HEK293 (cell line): ENCODE data around the gene ZNF764.
A peak's percentile ranks its signal among the peaks of the same experiment; 100 is the strongest.

ENCODE experiments used
- AEBP2 ChIP-seq: fragments of 450-650 bp; formaldehyde crosslinking; IDR thresholded peaks from 2 replicates; pipeline ENCODE4 v1.5.1; 2016; ENCODE audit warnings: missing biosample characterization, missing genetic modification characterization, borderline replicate concordance
- CTCF ChIP-seq: fragments of 450-650 bp; formaldehyde crosslinking; IDR thresholded peaks from 2 replicates; pipeline ENCODE4 v1.5.1; 2016; ENCODE audit warnings: missing biosample characterization, missing genetic modification characterization
- HIC1 ChIP-seq: fragments of 450-650 bp; formaldehyde crosslinking; IDR thresholded peaks from 2 replicates; pipeline ENCODE4 v1.5.1; 2016; ENCODE audit warnings: missing biosample characterization, missing genetic modification characterization
- KLF10 ChIP-seq: fragments of 450-650 bp; IDR thresholded peaks from 2 replicates; pipeline ENCODE4 v1.5.1; 2018; ENCODE audit warnings: missing biosample characterization, mild to moderate bottlenecking, missing genetic modification characterization
- KLF17 ChIP-seq: fragments of 450-650 bp; formaldehyde crosslinking; IDR thresholded peaks from 2 replicates; pipeline ENCODE4 v1.5.1; 2016; ENCODE audit warnings: missing biosample characterization, missing genetic modification characterization
- PRDM4 ChIP-seq: fragments of 450-650 bp; formaldehyde crosslinking; IDR thresholded peaks from 2 replicates; pipeline ENCODE4 v1.5.1; 2017; ENCODE audit warnings: missing biosample characterization, missing genetic modification characterization
- SALL2 ChIP-seq: fragments of 450-650 bp; formaldehyde crosslinking; IDR thresholded peaks from 2 replicates; pipeline ENCODE4 v1.5.0; 2017; ENCODE audit warnings: missing biosample characterization, mild to moderate bottlenecking, missing genetic modification characterization, borderline replicate concordance
- ZBTB10 ChIP-seq: fragments of 450-650 bp; formaldehyde crosslinking; IDR thresholded peaks from 2 replicates; pipeline ENCODE4 v1.5.1; 2016; ENCODE audit warnings: missing biosample characterization, missing genetic modification characterization
- ZEB2 ChIP-seq: fragments of 450-650 bp; formaldehyde crosslinking; IDR thresholded peaks from 2 replicates; pipeline ENCODE4 v1.5.1; 2016; ENCODE audit warnings: missing biosample characterization, missing genetic modification characterization
- ZNF169 ChIP-seq: fragments of 450-650 bp; formaldehyde crosslinking; IDR thresholded peaks from 2 replicates; pipeline ENCODE4 v1.5.1; 2016; ENCODE audit warnings: missing biosample characterization, missing genetic modification characterization
- ZNF18 ChIP-seq: fragments of 450-650 bp; formaldehyde crosslinking; IDR thresholded peaks from 2 replicates; pipeline ENCODE4 v1.5.1; 2016; ENCODE audit warnings: missing biosample characterization, missing genetic modification characterization
- ZNF23 ChIP-seq: fragments of 450-650 bp; formaldehyde crosslinking; IDR thresholded peaks from 2 replicates; pipeline ENCODE4 v1.5.1; 2016; ENCODE audit warnings: missing biosample characterization, missing genetic modification characterization, borderline replicate concordance
- ZNF311 ChIP-seq: fragments of 450-650 bp; formaldehyde crosslinking; IDR thresholded peaks from 2 replicates; pipeline ENCODE4 v1.5.1; 2017; ENCODE audit warnings: missing biosample characterization, missing genetic modification characterization, borderline replicate concordance
- ZNF416 ChIP-seq: fragments of 450-650 bp; formaldehyde crosslinking; IDR thresholded peaks from 2 replicates; pipeline ENCODE4 v1.5.1; 2016; ENCODE audit warnings: missing biosample characterization, missing genetic modification characterization
- ZNF561 ChIP-seq: fragments of 450-650 bp; IDR thresholded peaks from 2 replicates; pipeline ENCODE4 v1.5.1; 2018; ENCODE audit warnings: missing biosample characterization, missing genetic modification characterization, borderline replicate concordance
- ZNF600 ChIP-seq: fragments of 450-650 bp; formaldehyde crosslinking; IDR thresholded peaks from 2 replicates; pipeline ENCODE4 v1.5.1; 2016; ENCODE audit warnings: missing biosample characterization, missing genetic modification characterization
- ZNF704 ChIP-seq: fragments of 450-650 bp; formaldehyde crosslinking; IDR thresholded peaks from 2 replicates; pipeline ENCODE4 v1.5.1; 2016; ENCODE audit warnings: missing biosample characterization, missing genetic modification characterization
- ZNF785 ChIP-seq: fragments of 450-650 bp; formaldehyde crosslinking; IDR thresholded peaks from 2 replicates; pipeline ENCODE4 v1.5.1; 2016; ENCODE audit warnings: missing biosample characterization, missing genetic modification characterization
- ZNF791 ChIP-seq: fragments of 450-650 bp; formaldehyde crosslinking; IDR thresholded peaks from 2 replicates; pipeline ENCODE4 v1.5.1; 2016; ENCODE audit warnings: missing biosample characterization, missing genetic modification characterization
- ZNF843 ChIP-seq: fragments of 450-650 bp; formaldehyde crosslinking; IDR thresholded peaks from 2 replicates; pipeline ENCODE4 v1.5.1; 2016; ENCODE audit warnings: missing biosample characterization, missing genetic modification characterization
- ZSCAN18 ChIP-seq: fragments of 450-650 bp; formaldehyde crosslinking; IDR thresholded peaks from 2 replicates; pipeline ENCODE4 v1.5.1; 2016; ENCODE audit warnings: missing biosample characterization, missing genetic modification characterization

Gene ZNF764

GRCh38 chr16:30557957-30558788, at the start of gene ZNF764 (continued):
- TF ChIP-seq PRDM4 (tag by site-specific recombination), result peak; percentile 56
- TF ChIP-seq ZNF600, result peak; percentile 48; the same call in 1 of the 2 replicates
- TF ChIP-seq ZNF18 (tag by site-specific recombination), result peak; percentile 46; the same call in 1 of the 2 replicates
- peak; percentile 56; the same call in 1 of the 2 replicates for TF ChIP-seq ZSCAN18 (tag by site-specific recombination)
- no peak for TF ChIP-seq ZNF169 (tag by site-specific recombination)
- peak; percentile 99; the same call in 1 of the 2 replicates for TF ChIP-seq HIC1
- no peak for TF ChIP-seq ZBTB10 (tag by site-specific recombination)
- TF ChIP-seq AEBP2 (tag by site-specific recombination), result no peak
- no peak for TF ChIP-seq ZNF785 (tag by site-specific recombination)
- TF ChIP-seq KLF17 (tag by site-specific recombination), result peak; percentile 57
- TF ChIP-seq KLF10 (tag by site-specific recombination), result peak; percentile 98
- TF ChIP-seq SALL2 (tag by site-specific recombination), result no peak
- TF ChIP-seq ZNF311 (tag by site-specific recombination), result no peak
- TF ChIP-seq ZNF416, result no peak
- peak; percentile 89 for TF ChIP-seq ZNF561
- no peak for TF ChIP-seq ZNF23
- TF ChIP-seq ZEB2 (tag by site-specific recombination), result peak; percentile 99
- TF ChIP-seq CTCF (tag by site-specific recombination), result peak; percentile 84
- TF ChIP-seq ZNF843 (tag by site-specific recombination), result no peak; the same call in 1 of the 2 replicates
- TF ChIP-seq ZNF704 (tag by site-specific recombination), result no peak
- no peak for TF ChIP-seq ZNF791
